NCI-H1105 (cell line): ENCODE data around the gene SCGB1C2.

Experiments
- DNase-seq: peaks from one replicate; lab custom pipeline; 2025; lab: John Stamatoyannopoulos, UW

SCGB1C2 gene

DNA sequence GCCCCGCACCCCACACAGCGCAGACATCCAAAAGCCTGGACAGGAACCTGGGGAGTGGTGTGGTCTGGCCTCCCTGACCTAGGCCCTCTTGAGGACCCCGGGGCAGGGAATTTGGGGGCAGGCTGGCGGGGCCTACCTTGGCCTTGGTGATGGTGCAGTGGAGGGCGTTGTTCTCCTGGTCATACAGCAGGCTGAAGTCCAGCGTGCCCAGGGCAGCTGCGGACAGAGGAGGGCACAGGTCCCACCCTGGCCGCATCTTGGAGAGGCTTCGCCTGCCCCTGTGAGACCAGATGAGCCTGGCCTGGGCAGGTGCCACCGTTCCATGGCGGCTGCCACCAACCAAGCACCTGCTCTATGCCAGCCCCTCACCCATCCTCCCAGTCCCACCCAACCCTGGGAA lies 35.0 kb downstream of the SCGB1C2 start:
- DNase-seq, result no peak

DNA sequence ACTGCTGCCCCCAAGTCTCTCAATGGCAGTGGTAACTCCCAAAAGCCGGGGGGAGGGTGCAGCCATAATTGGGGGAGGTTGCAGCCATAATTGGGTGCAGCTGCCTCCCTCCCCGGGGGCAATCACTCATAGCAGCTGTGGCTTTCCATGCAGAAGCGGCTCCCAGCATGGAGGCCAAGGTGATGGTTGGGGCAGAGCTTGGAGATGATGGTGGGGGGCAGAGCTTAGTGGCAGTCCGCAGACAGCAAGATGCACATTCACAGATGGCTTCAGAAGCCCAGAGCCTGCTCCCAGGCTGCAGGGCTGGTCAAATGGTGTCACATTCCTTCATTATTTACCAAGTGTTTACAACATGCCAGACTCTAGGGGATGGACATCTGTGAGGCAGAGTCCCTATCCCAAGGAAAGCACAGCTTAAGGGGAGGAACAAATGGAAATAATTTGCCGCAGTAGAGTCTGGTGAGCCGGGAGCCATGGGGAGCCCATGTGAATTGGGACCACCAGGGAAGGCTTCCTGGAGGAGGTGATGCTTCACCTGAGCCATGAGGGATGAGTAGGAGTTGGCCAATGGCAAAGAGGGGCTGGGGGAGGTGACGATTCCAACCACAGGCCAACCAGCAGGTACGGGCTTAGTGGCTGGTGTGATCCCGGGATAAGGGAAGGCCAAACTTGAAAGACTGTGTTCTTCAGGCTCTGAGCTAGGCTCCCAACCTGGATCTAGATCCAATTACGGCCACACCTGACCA lies 36.0 kb downstream of the SCGB1C2 start:
- no peak for DNase-seq

DNA sequence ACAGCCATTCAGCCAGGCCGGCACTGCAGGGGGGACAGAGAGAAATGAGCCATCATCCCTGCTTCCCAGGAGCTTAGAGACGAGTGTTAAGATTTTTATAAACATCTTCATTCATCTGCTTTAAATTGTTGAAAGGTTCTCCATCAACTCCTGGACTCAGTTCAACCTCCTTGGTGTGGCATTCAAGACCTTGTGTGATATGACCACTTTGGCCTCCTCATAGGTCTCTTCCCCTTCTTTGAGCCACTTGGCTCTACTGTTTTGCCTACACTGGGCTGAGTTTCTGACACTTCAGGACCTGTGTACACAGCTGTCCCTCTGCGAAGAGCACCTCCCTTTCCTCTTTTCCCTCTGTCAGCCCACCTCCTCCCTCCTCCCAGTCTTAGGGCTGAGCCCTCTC lies 39.8 kb downstream of the SCGB1C2 start:
- DNase-seq, result no peak

DNA sequence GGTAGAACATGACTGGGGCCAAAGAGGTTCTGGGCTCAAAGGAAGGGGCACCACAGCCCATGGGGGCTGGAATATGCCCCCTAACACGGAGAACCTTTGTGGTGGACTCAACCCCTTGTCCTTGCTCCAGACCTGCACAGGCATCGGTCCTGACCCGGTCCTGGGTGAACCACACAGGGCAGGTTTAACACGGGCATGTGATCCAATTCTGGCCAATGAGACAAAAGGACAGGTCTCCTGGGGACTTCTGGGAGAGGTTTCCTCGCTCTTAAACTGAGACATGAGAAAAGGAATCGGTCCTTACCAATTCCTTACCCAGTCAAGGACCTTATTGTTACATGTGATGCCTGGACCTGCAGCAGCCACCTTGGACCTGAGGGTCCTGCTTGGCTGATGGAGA lies 40.4 kb downstream of the SCGB1C2 start:
- DNase-seq, result no peak

DNA sequence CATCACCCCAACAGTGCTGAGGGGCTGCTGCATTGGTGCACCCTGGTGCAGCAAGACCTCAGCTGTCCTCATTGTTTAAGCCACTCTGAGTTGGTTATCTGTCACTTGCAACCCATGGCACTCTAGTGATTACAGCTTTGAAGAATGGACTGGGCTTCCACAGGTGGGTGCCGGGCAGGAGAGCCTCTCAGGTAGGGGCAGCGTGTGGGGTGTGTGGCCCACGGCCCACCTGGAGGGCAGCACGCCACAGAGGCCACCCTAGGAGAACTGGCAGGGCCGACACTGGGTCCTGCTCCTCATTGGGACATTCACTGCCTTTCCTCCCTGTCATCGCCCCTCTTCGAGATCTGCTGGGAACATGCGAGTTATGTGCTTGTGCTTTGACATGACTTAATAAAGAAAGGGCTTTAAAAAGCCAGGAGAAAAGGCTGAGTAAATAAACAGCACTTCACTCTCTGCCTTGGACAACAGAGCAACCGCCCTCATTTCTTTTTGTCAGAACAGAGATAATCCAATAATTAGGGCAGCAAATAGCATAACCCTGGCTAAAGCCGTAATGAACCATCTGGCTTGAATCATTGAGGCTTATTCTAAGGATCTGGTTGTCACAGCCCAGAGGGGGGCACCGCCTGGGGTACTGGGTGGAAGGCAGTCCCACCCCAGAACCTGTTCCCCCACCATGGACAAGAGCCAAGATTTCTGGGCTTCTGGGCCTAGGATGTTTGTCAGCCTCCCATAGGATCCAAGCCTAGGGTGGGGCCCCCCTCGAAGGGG lies 41.1 kb downstream of the SCGB1C2 start:
- no peak for DNase-seq

DNA sequence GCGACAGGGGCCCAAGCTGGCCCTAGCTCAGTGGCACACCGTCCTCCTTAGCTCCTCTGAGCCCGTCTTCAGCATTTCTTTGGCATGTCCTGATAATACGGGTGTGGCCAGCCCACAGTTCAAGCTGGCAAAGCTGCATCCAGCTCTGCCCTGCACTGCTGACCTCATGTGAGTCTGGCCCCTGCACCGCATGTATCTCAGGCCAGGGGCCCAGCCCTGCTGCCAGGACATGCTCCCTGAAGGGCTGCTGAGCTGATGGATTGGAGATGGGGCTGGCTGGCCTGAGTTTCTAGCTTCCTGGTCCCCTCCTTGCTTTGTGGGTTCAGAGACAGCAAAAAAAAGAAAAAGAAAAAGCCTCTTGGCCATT lies 41.7 kb downstream of the SCGB1C2 start:
- no peak for DNase-seq

DNA sequence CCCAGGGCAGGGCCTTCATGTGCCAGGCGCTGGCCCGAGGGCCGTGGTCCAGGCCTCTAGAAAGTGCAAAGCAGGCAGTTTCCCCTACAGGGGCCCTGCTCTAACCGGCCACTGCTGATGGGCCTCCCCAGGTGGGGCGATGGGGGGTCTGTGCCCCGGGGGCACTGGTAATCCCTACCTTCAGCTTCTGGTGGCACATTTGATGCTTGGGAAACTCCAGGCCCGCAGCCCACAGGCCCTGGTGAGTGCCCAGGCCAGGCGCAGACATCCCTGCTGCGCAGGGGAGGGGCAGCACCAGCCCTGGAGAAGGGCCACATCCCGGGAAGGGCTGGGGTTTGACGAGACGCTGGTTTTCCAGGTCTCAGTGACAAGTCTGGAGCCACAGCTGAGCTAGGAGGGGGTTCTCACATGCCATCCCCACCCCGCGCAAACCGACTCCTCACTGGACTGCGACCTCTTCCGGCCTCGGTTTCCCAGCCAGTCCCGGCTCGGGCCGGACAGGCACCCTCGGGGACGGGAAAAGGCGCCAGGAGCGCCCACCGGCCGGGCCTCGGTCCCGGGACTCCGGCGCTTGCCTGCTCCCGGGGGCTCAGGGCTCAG lies 42.5 kb downstream of the SCGB1C2 start:
- no peak for DNase-seq

DNA sequence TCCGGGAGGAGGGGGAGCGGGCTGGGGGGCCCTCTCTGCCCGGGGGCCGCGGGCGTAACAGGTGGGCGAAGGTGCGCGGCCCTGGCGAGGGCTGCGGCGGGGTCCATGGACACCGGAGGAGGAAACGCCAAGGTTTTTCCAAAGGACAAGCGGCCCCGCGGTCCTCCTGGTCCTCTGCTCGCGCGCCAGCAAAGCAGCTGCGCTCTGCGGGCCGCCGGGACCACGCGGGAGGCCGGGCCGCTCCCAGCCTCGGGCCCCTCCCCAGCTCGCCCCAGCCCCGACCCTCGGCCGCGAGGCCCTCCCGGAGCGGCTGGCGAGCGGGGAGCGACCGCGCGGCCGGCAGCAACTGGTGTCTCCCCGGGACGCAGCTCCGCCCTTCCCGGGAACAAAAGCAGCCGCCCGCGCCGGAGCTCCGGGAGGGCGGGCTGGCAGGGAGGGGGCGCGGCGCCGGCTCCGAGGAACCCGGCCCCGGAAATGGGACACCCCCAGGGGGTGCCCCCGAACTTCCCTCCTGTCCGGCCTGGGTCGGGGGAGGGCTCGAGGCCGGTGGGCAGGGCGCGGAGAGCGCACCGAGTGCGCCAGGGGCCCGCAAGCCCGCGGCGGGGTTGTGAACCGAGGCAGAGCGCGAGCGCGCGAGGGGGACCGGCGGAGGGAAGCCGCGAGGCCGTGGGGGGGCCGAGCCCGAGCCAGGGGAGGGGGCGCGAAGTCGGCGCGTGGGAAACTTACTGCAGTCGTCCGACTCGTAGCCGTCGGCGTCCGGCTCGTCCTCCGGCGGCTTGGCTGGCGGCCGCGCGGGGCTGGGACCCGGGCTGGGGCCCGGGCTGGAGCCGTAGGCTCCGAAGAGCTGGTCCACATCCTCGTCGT lies 43.2 kb downstream of the SCGB1C2 start:
- no peak for DNase-seq

DNA sequence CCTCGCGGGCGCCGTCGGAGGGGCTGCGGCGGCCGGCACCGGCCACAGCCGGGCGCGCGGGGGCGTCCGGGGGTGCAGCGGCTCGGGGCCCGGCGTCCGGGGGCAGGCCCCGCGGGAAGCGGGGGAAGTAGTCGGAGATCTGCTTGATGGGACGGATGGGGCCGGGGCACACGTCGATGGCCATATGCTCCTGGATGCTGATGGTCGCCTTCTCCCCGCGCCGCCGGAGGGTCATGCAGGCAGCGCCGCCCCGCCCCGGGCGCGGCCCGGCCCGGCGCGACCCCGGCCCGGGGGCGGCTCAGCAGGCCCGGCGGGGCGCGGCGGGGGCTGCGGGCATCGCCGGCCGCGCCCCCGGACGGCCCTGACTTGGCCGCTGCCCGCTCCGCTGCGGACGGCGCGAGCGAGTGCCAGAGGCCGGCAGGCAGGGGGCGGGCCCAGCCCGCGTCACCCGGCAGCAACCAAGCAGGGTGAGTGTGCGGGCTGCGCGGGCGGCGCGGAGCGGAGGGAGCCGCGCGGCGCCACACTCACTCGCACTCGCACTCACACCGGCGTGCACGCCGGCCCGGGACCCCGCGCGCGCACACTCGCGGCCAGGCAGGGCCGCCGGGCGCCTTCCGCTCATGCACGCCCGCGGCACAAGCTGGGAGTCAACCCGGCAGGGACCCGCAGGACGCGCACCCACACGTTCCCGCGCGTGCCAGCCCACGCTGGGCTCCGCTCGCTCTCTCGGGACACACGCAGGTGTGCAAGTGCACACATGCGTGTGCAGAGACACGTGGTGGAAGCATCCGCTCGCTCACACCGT lies 44.1 kb downstream of the SCGB1C2 start, which contains the start of gene DOC2B:
Gene DOC2B, minus strand, starts transcription at position 406 of the 805 bp plus-strand sequence. Its CDS starts 171 bp downstream, at position 235.
- DNase-seq, result no peak

DNA sequence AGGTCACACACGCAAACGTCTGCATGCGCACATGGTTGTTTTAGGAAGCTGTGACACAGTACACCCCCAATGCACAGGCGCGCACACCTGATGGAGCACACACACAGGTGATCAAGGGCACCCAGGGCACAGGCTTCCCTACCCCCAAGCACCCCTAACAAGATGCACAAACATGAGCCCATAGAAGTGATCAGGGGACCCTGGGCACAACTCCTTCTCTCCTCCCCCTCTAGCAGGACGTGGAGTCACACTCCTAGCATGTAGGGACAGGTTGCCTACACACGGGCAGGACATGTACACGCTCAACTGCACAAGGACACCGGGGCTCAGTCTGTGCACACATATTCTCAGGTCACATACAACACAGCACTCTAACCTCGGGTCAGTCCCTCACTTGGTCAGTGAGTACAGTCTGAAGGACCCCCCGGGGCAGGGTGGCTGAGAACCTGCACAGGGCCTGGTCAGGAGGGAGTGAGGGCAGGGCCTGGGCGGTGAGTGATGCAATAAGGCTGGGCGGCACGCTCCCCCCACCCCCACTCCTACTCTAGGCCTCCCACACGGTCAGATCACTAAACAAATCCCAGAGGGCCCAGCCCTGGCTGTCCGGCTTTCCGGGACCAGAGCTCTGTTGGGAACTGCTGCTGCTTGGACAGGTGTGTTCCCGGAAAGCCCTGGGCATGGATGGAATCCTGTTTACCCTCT lies 44.8 kb downstream of the SCGB1C2 start:
- DNase-seq, result no peak

DNA sequence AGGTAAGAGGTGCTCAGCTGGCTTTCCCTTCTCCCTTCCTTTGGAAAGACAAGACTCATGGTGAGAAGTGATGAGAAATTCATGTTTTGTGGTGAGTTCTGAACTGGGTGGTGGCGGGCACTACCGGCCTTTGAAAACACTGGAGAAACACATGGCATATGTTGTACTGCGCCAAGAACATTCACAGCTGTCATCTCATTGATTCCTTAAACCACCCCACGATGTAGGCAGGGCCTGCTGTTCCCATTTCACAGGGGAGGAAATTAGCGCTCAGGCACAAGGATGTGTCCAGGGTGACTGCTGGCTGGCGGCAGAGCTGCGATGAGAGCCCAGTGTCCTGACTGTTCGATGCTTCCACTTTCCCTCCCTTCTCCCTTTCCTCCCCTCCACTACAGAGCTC lies 45.7 kb downstream of the SCGB1C2 start:
- no peak for DNase-seq

DNA sequence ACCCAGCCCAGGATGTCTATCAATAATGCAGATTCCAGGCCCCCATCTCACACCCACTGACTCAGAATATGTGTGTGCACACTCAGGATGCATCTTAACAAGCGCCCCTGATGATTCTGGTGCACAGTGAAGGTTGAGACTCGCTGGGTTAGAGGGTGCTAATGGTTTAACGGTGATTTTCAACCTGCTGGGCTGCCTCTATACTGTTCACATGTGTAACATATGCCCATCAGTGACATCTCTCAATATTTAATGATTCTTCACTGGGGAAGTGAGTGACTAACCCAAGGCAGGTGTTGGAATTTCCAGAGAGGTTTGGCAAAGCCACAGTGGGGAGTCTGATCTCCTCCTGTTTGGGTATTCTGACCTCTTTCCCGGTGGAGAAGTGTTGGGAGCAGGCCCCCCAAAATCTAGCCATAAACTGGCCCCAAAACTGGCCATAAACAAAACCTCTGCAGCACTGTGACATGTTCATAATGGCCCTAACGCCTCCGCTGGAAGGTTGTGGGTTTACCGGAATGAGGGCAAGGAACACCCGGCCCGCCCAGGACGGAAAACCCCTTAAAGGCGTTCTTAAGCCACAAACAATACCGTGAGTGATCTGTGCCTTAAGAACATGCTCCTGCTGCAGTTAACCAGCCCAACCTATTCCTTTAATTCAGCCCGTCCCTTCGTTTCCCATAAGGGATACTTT lies 48.2 kb downstream of the SCGB1C2 start:
- no peak for DNase-seq

DNA sequence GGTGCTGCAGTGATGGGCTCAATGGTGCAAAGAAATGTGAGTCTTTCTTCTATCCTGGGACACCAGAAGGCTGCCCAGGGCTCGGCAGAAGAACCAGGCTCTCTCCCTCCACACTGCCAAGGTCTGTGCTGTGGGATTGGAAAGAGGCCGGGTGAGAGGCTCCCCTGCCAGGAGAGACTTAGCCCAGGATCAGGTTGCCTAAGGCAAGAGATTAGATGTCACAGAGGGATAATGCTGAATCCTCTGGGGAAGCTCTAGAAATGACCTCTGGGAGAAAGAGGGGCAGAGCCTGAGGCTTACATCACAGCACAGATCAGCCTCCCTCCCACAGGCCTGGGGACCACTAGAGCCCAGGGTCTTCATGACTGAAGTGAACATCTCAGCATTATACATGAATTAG lies 49.8 kb downstream of the SCGB1C2 start:
- no peak for DNase-seq
